H1 (cell line): Measurements from ENCODE around the gene FMO5. TPM values are rescaled to one million over a fixed set of nuclear protein-coding genes. Genes with fewer than 3 reads are reported as not detected.

ENCODE experiments used
- CTCF ChIA-PET: fragments of 300-600 bp; sonication (Branson Sonifier 250); formaldehyde crosslinking; loops from one replicate; lab custom pipeline; 2021; ENCODE audit not compliant: partially characterized antibody; lab: Charles Lee
- POLR2A ChIA-PET: fragments of 300-600 bp; sonication (Branson Sonifier 250); formaldehyde crosslinking; loops from one replicate; lab custom pipeline; 2021; ENCODE audit warnings: inconsistent platforms; ENCODE audit not compliant: partially characterized antibody; lab: Charles Lee
- DNase-seq, 2 experiments: peaks; one replicate each; pipeline versions ENCODE4 v3.0.0 to v3.0.0-alpha.2; 2010 to 2022; ENCODE audit warnings: low spot score in 2 of 2, low read depth in 1 of 2, mixed read lengths in 1 of 2
- FAIRE-seq: peaks from 2 replicates; lab custom pipeline; 2011; peaks lifted over from hg19 to GRCh38; lab: Jason Lieb, UNC
- H2AFZ ChIP-seq: 2 replicates; pipeline ENCODE4 v1.8.1; 2012; ENCODE audit warnings: low read length, inconsistent platforms
- H2AK5ac ChIP-seq: 2 replicates; pipeline ENCODE4 v1.6.1; 2013; ENCODE audit warnings: low read depth, low read length
- H2BK120ac ChIP-seq: replicated peaks from 2 replicates; pipeline ENCODE3; 2013; ENCODE audit warnings: low read depth, low read length, inconsistent platforms
- H2BK12ac ChIP-seq: 2 replicates; pipeline ENCODE4 v1.6.1; 2013; ENCODE audit warnings: low read depth, low read length
- H2BK15ac ChIP-seq: 2 replicates; pipeline ENCODE4 v1.6.1; 2013; ENCODE audit warnings: low read length
- H2BK20ac ChIP-seq: 2 replicates; pipeline ENCODE4 v1.6.1; 2013; ENCODE audit warnings: low read length
- H2BK5ac ChIP-seq: 2 replicates; pipeline ENCODE4 v1.6.1; 2013; ENCODE audit warnings: low read depth, low read length
- H3K14ac ChIP-seq: 2 replicates; pipeline ENCODE4 v1.6.1; 2013; ENCODE audit warnings: inconsistent platforms; ENCODE audit not compliant: insufficient read length
- H3K18ac ChIP-seq: 2 replicates; pipeline ENCODE4 v1.6.1; 2013; ENCODE audit warnings: low read length; ENCODE audit errors: extremely low read depth
- H3K23ac ChIP-seq: 2 replicates; pipeline ENCODE4 v1.6.1; 2013; ENCODE audit warnings: inconsistent platforms; ENCODE audit not compliant: insufficient read length
- H3K23me2 ChIP-seq: 2 replicates; pipeline ENCODE4 v1.6.1; 2013; ENCODE audit warnings: low read depth, low read length
- H3K27ac ChIP-seq: 2 replicates; pipeline ENCODE4 v1.6.1; 2011; ENCODE audit warnings: low read depth, low read length, inconsistent platforms
- H3K27me3 ChIP-seq, 4 experiments: replicated peaks in 1 of 4; 1 replicate in 1 of 4; 2 replicates in 3 of 4; pipeline versions ENCODE4 v1.6.1 to v1.8.1; 2011 to 2013; ENCODE audit warnings: low read length in 3 of 4, mild to moderate bottlenecking in 3 of 4, inconsistent platforms in 2 of 4, mixed read lengths in 2 of 4, moderate library complexity in 1 of 4; ENCODE audit not compliant: control insufficient read depth in 3 of 4, insufficient read depth in 3 of 4; ENCODE audit errors: extremely low read depth in 1 of 4
- H3K36me3 ChIP-seq, 4 experiments: 2 replicates each; pipeline versions ENCODE4 v1.6.1 to v1.8.1; 2011 to 2013; ENCODE audit warnings: mild to moderate bottlenecking in 4 of 4, low read length in 3 of 4, moderate library complexity in 2 of 4, control low read depth in 1 of 4, inconsistent platforms in 1 of 4; ENCODE audit not compliant: insufficient read depth in 4 of 4, control insufficient read depth in 2 of 4
- H3K4ac ChIP-seq: replicated peaks from 2 replicates; pipeline ENCODE3; 2013; ENCODE audit warnings: low read length, low read depth, mixed read lengths, inconsistent platforms; ENCODE audit not compliant: insufficient read length
- H3K4me1 ChIP-seq, 4 experiments: replicated peaks in 1 of 4; 1 replicate in 1 of 4; 2 replicates in 3 of 4; pipeline versions ENCODE4 v1.6.1 to v1.8.1; 2011 to 2013; ENCODE audit warnings: low read length in 3 of 4, inconsistent platforms in 2 of 4, mixed read lengths in 1 of 4; ENCODE audit not compliant: insufficient read depth in 4 of 4, control insufficient read depth in 3 of 4
- H3K4me2 ChIP-seq, 2 experiments: 2 replicates each; pipeline versions ENCODE4 v1.6.1 to v1.8.1; 2011 to 2013; ENCODE audit warnings: low read depth in 2 of 2, low read length in 2 of 2, control low read depth in 1 of 2, inconsistent platforms in 1 of 2, mild to moderate bottlenecking in 1 of 2; ENCODE audit not compliant: insufficient read depth in 1 of 2
- H3K4me3 ChIP-seq, 4 experiments: fragments of 200-600, 300-600 bp in 1 of 4; sonication (generic), shearing (Covaris generic), sonication (Bioruptor Twin) in 1 of 4; 2 replicates each; pipeline versions ENCODE4 v1.5.1 to v1.8.1; 2011 to 2016; ENCODE audit warnings: low read length in 4 of 4, low read depth in 3 of 4, control low read depth in 2 of 4, inconsistent platforms in 2 of 4, mild to moderate bottlenecking in 2 of 4, mixed read lengths in 1 of 4, moderate library complexity in 1 of 4; ENCODE audit not compliant: insufficient read depth in 2 of 4; ENCODE audit errors: extremely low read depth in 1 of 4
- H3K56ac ChIP-seq: replicated peaks from 2 replicates; pipeline ENCODE3; 2013; ENCODE audit warnings: low read depth, mild to moderate bottlenecking, mixed read lengths, low read length, inconsistent platforms; ENCODE audit not compliant: insufficient read length
- H3K79me1 ChIP-seq: 2 replicates; pipeline ENCODE4 v1.6.1; 2013; ENCODE audit warnings: low read depth, low read length, control low read depth
- H3K79me2 ChIP-seq, 2 experiments: 2 replicates each; pipeline versions ENCODE4 v1.6.1 to v1.8.1; 2012 to 2013; ENCODE audit warnings: low read length in 2 of 2, mild to moderate bottlenecking in 2 of 2, inconsistent platforms in 1 of 2; ENCODE audit not compliant: insufficient read depth in 2 of 2, control insufficient read depth in 1 of 2
- H3K9ac ChIP-seq, 4 experiments: replicated peaks in 1 of 4; 1 replicate in 1 of 4; 2 replicates in 3 of 4; pipeline versions ENCODE4 v1.6.1 to v1.8.1; 2011 to 2013; ENCODE audit warnings: low read depth in 3 of 4, low read length in 3 of 4, control low read depth in 2 of 4, mild to moderate bottlenecking in 2 of 4, moderate library complexity in 2 of 4, inconsistent platforms in 1 of 4; ENCODE audit errors: extremely low read depth in 1 of 4
- H3K9me3 ChIP-seq, 2 experiments: 2 replicates each; pipeline versions ENCODE4 v1.6.1 to v1.8.1; 2012 to 2013; ENCODE audit warnings: mild to moderate bottlenecking in 2 of 2, moderate library complexity in 2 of 2, control low read depth in 1 of 2, inconsistent platforms in 1 of 2, low read depth in 1 of 2, low read length in 1 of 2, mixed read lengths in 1 of 2; ENCODE audit not compliant: insufficient read depth in 2 of 2
- H4K20me1 ChIP-seq, 2 experiments: replicated peaks in 1 of 2; 2 replicates each; pipeline versions ENCODE3 to v1.8.1; 2011 to 2013; ENCODE audit warnings: inconsistent platforms in 2 of 2, low read length in 2 of 2, mild to moderate bottlenecking in 1 of 2; ENCODE audit not compliant: insufficient read depth in 2 of 2, control insufficient read depth in 1 of 2
- H4K5ac ChIP-seq: 2 replicates; pipeline ENCODE4 v1.6.1; 2013; ENCODE audit warnings: low read length, low read depth, mixed read lengths, inconsistent platforms; ENCODE audit not compliant: insufficient read length
- H4K8ac ChIP-seq: 2 replicates; pipeline ENCODE4 v1.8.0; 2013; ENCODE audit warnings: mild to moderate bottlenecking, moderate library complexity, low read length, inconsistent platforms; ENCODE audit not compliant: insufficient read depth; ENCODE audit errors: extremely low read depth
- H4K91ac ChIP-seq: replicated peaks from 2 replicates; pipeline ENCODE3; 2013; ENCODE audit warnings: low read length, mixed read lengths, inconsistent platforms; ENCODE audit not compliant: insufficient read length
- BCL11A ChIP-seq, 2 experiments: IDR thresholded peaks; one replicate each; pipeline ENCODE4 v1.6.1; 2011; ENCODE audit warnings: low read depth in 2 of 2, low read length in 2 of 2, mild to moderate bottlenecking in 2 of 2
- CTBP2 ChIP-seq: IDR thresholded peaks from 2 replicates; pipeline ENCODE4 v1.7.0; 2011; ENCODE audit warnings: borderline replicate concordance, mild to moderate bottlenecking, moderate library complexity, mixed read lengths, low read length; ENCODE audit not compliant: insufficient read depth, insufficient read length
- EP300 ChIP-seq, 2 experiments: IDR thresholded peaks; 1 replicate in 1 of 2; 2 replicates in 1 of 2; pipeline ENCODE4 v1.6.1; 2011 to 2012; ENCODE audit warnings: low read depth in 2 of 2, low read length in 2 of 2, mild to moderate bottlenecking in 2 of 2, borderline replicate concordance in 1 of 2, inconsistent platforms in 1 of 2, moderate library complexity in 1 of 2
- GABPA ChIP-seq: IDR thresholded peaks from 2 replicates; pipeline ENCODE4 v1.6.1; 2011; ENCODE audit warnings: mild to moderate bottlenecking, low read length, moderate library complexity, borderline replicate concordance; ENCODE audit not compliant: insufficient read depth
- JUND ChIP-seq: IDR thresholded peaks from 2 replicates; pipeline ENCODE4 v1.6.1; 2011; ENCODE audit warnings: mild to moderate bottlenecking, improper control_type of control experiment, low read length
- MAFK ChIP-seq: IDR thresholded peaks from 2 replicates; pipeline ENCODE4 v1.6.1; 2012; ENCODE audit warnings: low read depth, mild to moderate bottlenecking, improper control_type of control experiment, low read length
- NANOG ChIP-seq: IDR thresholded peaks from 2 replicates; pipeline ENCODE4 v1.6.1; 2011; ENCODE audit warnings: low read length, low read depth, mild to moderate bottlenecking, inconsistent platforms; ENCODE audit not compliant: insufficient read depth, poor library complexity, severe bottlenecking
- NRF1 ChIP-seq: IDR thresholded peaks from 2 replicates; pipeline ENCODE4 v1.6.1; 2011; ENCODE audit warnings: mild to moderate bottlenecking, low read depth, low read length, improper control_type of control experiment
- POLR2A ChIP-seq, 2 experiments: IDR thresholded peaks; 1 replicate in 1 of 2; 2 replicates in 1 of 2; pipeline ENCODE4 v1.6.1; 2011; ENCODE audit warnings: low read depth in 2 of 2, low read length in 2 of 2, mild to moderate bottlenecking in 2 of 2; ENCODE audit errors: control extremely low read depth in 1 of 2
- SIRT6 ChIP-seq: IDR thresholded peaks from one replicate; pipeline ENCODE4 v1.7.1; 2012; ENCODE audit warnings: low read length, inconsistent platforms
- SIX5 ChIP-seq: IDR thresholded peaks from 2 replicates; pipeline ENCODE4 v1.6.1; 2011; ENCODE audit warnings: mild to moderate bottlenecking, low read depth, low read length
- SUZ12 ChIP-seq: fragments of 200-600 bp; sonication (generic); IDR thresholded peaks from 2 replicates; pipeline ENCODE4 v1.6.1; 2012; ENCODE audit warnings: mild to moderate bottlenecking, inconsistent platforms, low read length, moderate library complexity, mixed read lengths
- TAF7 ChIP-seq: optimal IDR thresholded peaks from 2 replicates; pipeline ENCODE3; 2011; ENCODE audit warnings: low read depth, mild to moderate bottlenecking, inconsistent platforms, low read length, moderate library complexity, borderline replicate concordance
- TEAD4 ChIP-seq: IDR thresholded peaks from 2 replicates; pipeline ENCODE4 v1.6.1; 2012; ENCODE audit warnings: low read depth, low read length, inconsistent platforms, mixed read lengths
- WGBS, 2 experiments: shearing (Covaris generic) in 1 of 2; methylation state at CpG; one replicate each; pipeline versions ENCODE4 v1.1.6 to v1.1.7; 2013 to 2015; ENCODE audit warnings: low lambda C conversion rate in 2 of 2, mixed read lengths in 2 of 2, inconsistent platforms in 1 of 2, low coverage in 1 of 2, missing lambda C conversion rate in 1 of 2; ENCODE audit not compliant: insufficient replicate concordance in 2 of 2, insufficient coverage in 1 of 2, insufficient read length in 1 of 2; ENCODE audit errors: extremely low coverage in 1 of 2, missing lambda C conversion rate in 1 of 2; 5-methylcytosine and 5-hydroxymethylcytosine counted together
- polyA plus RNA-seq, 7 experiments: library from polyadenylated mRNA; depleted of rRNA in 3 of 7; stranded (reverse) in 5 of 7; unstranded in 2 of 7; fragments of >200 nt in 5 of 7; fragments of 200-250 nt in 2 of 7; gene quantifications; 1 replicate in 5 of 7; 2 replicates in 1 of 7; 4 replicates in 1 of 7; pipeline versions ENCODE4 v1.2.1 to v1.2.3, GENCODE V29; 2011 to 2013; ENCODE audit warnings: missing spikeins in 2 of 7, mixed read lengths in 2 of 7
- total RNA-seq: library from RNA; stranded (reverse); fragmentation: NEBNext Ultra II Directional; extraction: Animal tissue kit (Norgen Biotek cat#: 25700); gene quantifications from 2 replicates; pipeline ENCODE4 v1.2.1, GENCODE V29; 2021
- TF ChIP-seq, protein P1 (sequence below): IDR thresholded peaks from 2 replicates; pipeline ENCODE4 v1.6.1; 2012; ENCODE audit warnings: inconsistent platforms

FMO5 gene
- total and polyA plus RNA-seq, 2 of the 8 experiments (the other 6 are each of a cell fraction or from before 2014, with no cell fraction given), result 0.27 to 0.34 TPM

DNA sequence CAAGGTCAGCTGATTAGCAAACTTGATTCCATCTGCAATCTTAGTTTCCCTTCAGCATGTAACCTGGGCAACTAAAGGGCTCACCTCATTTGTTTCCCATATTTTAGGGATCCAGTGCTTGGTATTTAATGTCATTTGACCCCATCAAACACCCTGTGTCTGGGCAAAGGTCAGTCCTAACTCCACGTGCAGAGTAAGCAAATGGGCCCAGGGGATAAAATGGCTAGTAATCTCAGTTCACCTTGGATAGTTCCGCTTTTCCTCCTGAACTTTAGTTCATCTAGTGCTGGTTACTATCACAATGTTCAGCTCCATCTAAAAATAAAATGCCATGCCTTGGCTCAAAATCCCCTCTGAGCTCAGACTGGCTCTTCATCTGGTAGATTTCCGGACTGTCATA lies 72.4 kb downstream of the FMO5 start:
- no peak overlapping the region for H3K4me2 ChIP-seq
- H4K8ac ChIP-seq, result no peak overlapping the region
- no peaks in the 10 kb centered on the region for H3K79me1 ChIP-seq
- H3K9ac ChIP-seq, result peak overlapping the region in 1 of 4 experiments; percentile 34; a peak in 1 of 7 replicates
- H3K4ac ChIP-seq, result no peak overlapping the region
- no peaks in the 10 kb centered on the region for H3K23me2 ChIP-seq
- H2BK120ac ChIP-seq, result no peak overlapping the region
- no peaks in the 10 kb centered on the region for H3K79me2 ChIP-seq
- H2BK5ac ChIP-seq, result no peak overlapping the region
- no peaks in the 10 kb centered on the region for H3K9me3 ChIP-seq
- no peak overlapping the region for H3K4me3 ChIP-seq
- H3K56ac ChIP-seq, result no peak overlapping the region
- H2BK20ac ChIP-seq, result no peak overlapping the region
- no peak overlapping the region for H4K5ac ChIP-seq
- H3K36me3 ChIP-seq, result peaks cover 0 to 21% (median 7%) of the 10 kb centered on the region in 4 experiments; a peak in 4 of 8 replicates
- H4K20me1 ChIP-seq, result no peaks in the 10 kb centered on the region
- DNase-seq, result no peak
- H2BK15ac ChIP-seq, result no peak overlapping the region
- no peak overlapping the region for H2AK5ac ChIP-seq
- H2AFZ ChIP-seq, result no peak overlapping the region
- no peak overlapping the region for H3K14ac ChIP-seq
- 88% methylated on average over 3 of the region's 3 CpGs; no CpG with 5 or more reads in 1 of the 2 experiments for WGBS, 2 experiments
- FAIRE-seq, result no peak
- no peaks in the 10 kb centered on the region; a peak in 1 of 7 replicates for H3K4me1 ChIP-seq
- H3K27me3 ChIP-seq, result no peaks in the 10 kb centered on the region
- no peak overlapping the region for H3K23ac ChIP-seq
- no peak overlapping the region for H2BK12ac ChIP-seq
- ChIA-PET CTCF (no interaction called here), POLR2A (interaction anchor here (1.0 to 2.2 kb wide), 4 partner anchors 9 to 68 kb away, joined by 3 to 9 read pairs (median 4); partner anchors contain the start of gene PRKAB2)
- H3K18ac ChIP-seq, result no peak overlapping the region
- no peak overlapping the region for H4K91ac ChIP-seq
- no peak overlapping the region for H3K27ac ChIP-seq
- TF ChIP-seq EP300 (IDR thresholded peaks at IDR 0.05; ENCODE audit: borderline replicate concordance in 1 of 2, low read depth in 2 of 2, low read length in 2 of 2), result no peak
- no peak for TF ChIP-seq BCL11A (IDR thresholded peaks at IDR 0.05; ENCODE audit: low read depth in 2 of 2, low read length in 2 of 2)
- TF ChIP-seq MAFK, result no peak
- no peak for TF ChIP-seq SIX5
- TF ChIP-seq TEAD4, result no peak
- TF ChIP-seq NANOG, result no peak
- no peak for TF ChIP-seq POLR2A (IDR thresholded peaks at IDR 0.05; ENCODE audit: control extremely low read depth in 1 of 2, low read depth in 2 of 2, low read length in 2 of 2)
- no peak for TF ChIP-seq NRF1
- no peak for TF ChIP-seq GABPA
- TF ChIP-seq TAF7, result no peak
- TF ChIP-seq, protein P1, sequence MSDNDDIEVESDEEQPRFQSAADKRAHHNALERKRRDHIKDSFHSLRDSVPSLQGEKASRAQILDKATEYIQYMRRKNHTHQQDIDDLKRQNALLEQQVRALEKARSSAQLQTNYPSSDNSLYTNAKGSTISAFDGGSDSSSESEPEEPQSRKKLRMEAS, result no peak
- no peak for TF ChIP-seq SUZ12
- TF ChIP-seq SIRT6, result no peak
- TF ChIP-seq JUND, result no peak
- TF ChIP-seq CTBP2, result no peak
